HG03354 (cell line): ENCODE measurements around the gene NMS.
"Not testable (repeated sequence)": the region's sequence is repeated elsewhere in the genome, so short reads cannot be mapped to it uniquely, and the experiment has no call there.

Experiments used
- ATAC-seq: cut with Tn5 transposase; IDR thresholded peaks from one replicate; pipeline ENCODE4 v1.9.1; 2021; ENCODE audit warnings: mild to moderate bottlenecking; ENCODE audit not compliant: unreplicated experiment, poor library complexity, severe bottlenecking

The NMS gene

GRCh38 chr2:100470182-100470581 is at the start of gene NMS:
NMS (plus strand) TSS chr2:100470482; CDS start chr2:100470489, 7 bp downstream.
- no peak for ATAC-seq

DNA sequence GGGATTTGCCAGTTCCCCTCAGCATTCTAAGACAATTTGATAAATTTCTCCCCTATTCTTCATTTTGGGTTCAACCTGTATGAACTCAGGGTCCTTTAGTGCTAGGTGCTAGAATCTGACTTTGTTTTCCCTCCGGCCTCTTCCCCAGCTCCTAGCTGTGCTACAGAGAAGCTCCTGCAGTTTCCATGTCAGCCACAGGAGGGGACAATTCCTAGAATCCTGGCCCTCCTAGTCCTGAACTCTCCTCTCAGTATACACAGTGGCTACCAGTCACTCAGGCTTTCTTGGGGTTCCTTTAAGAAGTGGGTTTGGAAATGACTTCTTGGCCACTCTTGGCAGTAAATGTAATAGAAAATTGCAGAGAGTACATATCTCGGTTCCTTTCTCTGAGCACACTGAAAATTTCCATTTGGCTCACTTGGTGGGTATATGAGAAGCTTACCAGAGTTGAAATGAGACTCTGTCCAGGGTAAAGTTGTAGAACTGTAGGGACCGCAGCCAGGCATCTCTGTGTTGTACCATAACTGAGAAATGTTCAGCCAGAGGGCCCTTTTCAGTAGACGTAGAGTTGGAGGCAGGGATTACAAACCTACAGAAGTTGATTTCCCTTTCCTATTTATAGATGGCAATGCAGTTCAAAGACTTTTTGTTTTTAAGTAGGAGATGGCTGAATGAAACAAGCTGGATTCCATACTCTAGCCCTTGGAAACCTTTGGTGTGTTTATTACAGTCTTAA is 47.8 kb upstream of the NMS start:
- no peak for ATAC-seq

DNA sequence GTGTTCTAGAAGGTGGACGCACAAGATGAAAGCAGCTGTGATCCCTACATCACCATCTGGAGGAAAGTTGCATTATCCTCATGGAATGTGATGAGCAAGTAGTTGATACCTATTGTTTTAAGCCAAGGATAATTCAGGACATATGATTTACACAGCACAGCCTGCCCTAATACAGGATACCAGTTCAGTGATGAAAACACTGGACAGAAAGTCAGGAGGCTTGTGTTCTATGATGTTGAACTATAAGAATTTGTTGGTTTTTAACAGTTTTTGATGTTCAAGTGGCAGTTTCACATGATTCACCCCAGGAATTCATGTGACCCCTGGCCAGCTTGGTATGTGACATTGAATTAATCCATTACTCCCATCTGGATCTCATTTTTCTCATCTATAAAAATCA is 46.7 kb upstream of the NMS start:
- no peak for ATAC-seq

GRCh38 chr2:100424277-100424875 is 45.9 kb upstream of the NMS start:
- no peak for ATAC-seq

DNA sequence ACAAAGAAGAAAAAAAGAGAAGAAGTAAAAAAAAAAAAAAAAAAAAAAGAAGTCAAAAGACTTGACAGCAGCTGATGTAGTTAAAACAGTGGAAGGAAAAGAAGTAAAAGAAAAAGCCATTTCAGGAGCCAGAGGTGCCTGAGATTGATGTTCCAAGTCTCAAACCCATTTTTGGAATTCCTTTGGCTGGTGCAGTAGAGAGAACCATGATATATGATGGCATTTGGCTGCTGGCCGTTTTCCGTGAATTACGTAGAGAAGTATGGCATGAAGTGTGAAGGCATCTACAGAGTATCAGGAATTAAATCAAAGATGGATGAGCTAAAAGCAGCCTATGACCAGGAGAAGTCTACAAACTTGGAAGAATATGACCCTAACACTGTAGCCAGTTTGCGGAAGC is 45.2 kb upstream of the NMS start:
- ATAC-seq, result no peak

GRCh38 chr2:100425573-100426383 is 44.5 kb upstream of the NMS start:
- ATAC-seq, result no peak

DNA sequence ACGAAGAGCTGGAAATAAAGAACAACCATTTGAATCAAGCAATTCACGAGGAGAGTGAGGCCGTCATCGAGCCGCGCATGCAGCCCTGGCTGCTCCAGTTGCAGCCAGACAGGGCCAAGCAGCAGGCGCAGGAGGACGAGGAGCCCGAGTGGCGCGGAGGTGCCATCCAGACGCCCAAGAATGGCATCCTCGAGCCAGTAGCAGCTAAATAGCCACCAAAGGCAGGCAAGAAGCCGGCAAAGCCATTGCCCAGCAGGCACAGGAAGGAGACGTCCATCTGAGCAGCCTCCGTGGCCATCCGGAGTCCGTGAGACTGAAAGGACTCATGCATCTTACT is 43.9 kb upstream of the NMS start:
- no peak for ATAC-seq

GRCh38 chr2:100427111-100427510 is 43.2 kb upstream of the NMS start:
- no peak for ATAC-seq

DNA sequence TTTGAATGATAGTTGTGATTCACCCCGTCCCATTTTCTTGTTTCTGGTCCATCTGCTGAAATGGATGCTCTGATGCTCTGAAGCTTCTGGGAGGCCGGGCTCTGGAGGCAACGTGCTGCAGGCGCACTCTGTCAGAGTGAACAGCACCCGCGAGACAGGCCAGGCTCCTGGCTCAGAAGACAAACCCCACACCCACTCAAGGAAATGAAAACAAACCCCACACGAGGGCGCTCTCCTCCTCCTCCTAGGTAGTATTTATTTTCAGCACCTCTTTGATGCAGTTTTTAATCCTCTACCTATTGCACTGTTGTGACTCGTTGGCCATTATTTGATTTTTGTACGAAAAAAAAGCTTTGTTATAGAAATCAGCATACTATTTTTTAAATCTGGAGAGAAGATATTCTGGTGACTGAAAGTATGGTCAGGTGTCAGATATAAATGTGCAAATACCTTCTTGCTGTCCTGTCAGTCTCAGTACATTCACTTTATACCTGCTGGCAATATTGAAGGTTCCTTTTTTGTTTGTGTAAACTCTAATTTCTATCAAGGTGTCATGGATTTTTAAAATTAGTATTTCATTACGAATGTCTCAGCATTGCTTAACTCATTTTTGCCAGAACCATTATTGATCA is 42.5 kb upstream of the NMS start:
- ATAC-seq, result no peak

DNA sequence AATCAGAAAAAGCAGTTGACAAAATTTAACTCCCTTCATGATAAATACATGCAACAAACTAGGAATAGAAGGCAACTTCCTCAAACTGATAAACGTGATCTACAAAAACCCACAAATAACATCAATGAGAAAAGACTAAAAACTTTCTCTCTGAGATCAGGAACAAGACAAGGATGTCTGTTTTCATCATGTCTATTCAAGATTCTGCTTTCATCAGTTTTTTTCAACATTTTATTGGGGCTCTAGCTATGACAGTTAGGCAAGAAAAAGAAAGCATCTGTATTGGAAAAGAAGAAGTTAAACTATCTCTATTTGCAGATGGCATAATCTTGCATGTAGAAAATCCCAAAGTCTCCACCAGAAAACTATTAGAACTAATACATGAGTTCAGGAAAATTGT is 40.6 kb upstream of the NMS start:
- no peak for ATAC-seq

- ATAC-seq, result no peak
These were observed 32.5 kb upstream of the NMS start for GRCh38 chr2:100437751-100438150.

- no peak for ATAC-seq
These were observed 23.6 kb upstream of the NMS start for GRCh38 chr2:100446696-100447095.

DNA sequence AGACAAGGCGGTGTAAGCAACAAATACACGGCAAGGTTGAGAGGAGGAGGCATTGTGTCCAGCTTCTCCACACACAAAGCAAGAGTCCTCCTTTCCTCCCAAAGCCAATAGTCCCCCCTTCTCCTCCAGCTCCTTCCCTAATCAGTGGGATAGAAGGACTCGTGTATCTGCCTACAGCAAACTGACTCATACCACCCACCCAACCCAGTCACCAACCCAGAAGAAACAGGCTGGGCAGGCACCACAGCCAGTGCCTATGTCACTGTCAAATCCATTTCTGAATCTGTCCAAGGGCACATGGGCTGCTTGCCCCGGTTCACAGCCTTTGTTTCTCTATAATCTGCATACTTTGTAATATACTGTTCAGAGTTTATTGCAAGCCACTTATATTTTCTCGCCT is 19.2 kb upstream of the NMS start:
- ATAC-seq, result no peak

DNA sequence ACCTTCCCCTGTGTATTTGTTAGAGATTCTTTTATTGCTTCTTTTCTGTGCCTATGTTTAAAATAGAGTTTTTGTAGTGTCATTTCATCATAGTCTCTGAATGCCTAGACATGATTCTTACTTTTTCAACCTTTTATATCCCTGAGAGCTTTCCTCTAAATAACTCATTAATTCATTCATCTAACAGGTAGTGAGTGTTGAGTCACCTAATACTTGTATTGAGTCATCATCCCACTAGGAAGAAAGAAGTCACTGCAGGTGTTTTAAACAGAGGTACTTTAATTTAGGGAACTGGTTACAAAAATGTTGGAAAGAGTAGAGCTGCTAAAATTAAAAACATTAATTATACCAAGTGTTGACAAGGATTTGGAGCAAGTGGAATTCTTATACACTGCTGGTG is 18.5 kb upstream of the NMS start:
- no peak for ATAC-seq

- no peak for ATAC-seq
These were observed 16.4 kb upstream of the NMS start for GRCh38 chr2:100453853-100454252.

GRCh38 chr2:100456357-100456756 is 13.9 kb upstream of the NMS start:
- not testable (repeated sequence) for ATAC-seq

DNA sequence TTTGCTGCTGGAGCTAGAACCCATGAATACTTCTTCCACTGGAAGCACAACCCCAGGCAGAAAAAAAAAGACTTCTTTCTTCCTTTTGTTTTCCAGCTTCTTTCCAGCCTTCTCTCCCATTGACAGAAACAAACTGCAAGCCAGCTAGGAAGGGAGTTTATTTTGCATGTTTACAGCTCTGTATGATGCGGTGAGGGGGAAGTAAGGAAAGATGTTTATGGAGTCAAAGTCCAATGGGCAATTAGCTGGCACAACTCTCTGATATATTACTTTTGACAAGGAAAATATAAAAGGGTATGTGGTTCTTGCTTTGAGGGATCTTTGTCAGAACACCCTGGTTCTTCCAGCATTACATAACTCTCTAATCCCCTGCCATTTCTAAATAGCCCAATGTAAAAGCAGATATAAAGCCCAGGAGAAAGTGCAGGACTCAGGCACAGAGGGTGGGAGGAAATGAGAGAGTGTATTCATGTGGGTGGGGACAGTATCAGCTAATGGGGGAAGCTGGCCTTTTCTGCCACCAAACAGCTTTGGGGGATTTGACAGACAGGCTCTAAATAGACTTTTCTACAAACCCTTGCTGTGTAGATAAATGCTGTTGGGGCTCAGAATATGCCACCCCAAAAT is 9.3 kb upstream of the NMS start:
- no peak for ATAC-seq

DNA sequence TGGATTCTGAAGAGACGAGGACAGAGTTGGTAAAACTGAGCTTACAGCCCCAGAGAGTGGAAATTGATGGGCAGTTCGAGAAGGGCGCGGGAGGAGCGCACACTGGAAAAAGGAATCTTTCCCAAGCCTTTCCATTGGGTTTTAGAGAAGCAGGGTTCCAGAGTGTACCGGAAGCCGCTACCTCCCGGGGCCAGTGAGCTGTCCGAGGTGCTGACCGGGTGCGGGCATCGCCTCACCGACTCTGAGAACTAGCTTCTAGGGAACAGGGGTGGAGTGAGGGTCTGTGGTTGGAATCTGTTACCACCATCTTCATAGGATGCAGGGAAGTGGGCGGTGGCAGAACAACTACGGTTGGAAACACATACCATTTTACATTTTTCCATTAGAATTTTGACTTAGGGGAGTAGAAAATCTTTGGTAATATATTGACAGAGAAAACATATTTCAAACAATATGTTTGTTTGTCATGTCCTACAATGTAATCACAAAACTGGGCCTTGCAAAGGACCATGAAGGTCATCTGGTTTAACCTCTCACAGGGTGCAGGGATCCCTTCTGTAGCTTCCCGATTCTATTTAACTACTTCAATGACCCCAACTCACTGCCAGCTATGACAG is 724 bp downstream of the NMS start:
- ATAC-seq, result no peak

GRCh38 chr2:100476606-100477005 is 6.3 kb downstream of the NMS start:
- no peak for ATAC-seq

- ATAC-seq, result no peak
These were observed 12.5 kb downstream of the NMS start for GRCh38 chr2:100482741-100483140.
